Hepatocyte (in vitro differentiated cells): ENCODE measurements around the gene HDAC2.

Source experiments
- CTCF ChIP-seq: fragments of 200-600 bp; sonication (generic); IDR thresholded peaks from 2 replicates; pipeline ENCODE4 v1.5.1; 2016; ENCODE audit warnings: antibody characterized with exemption, mild to moderate bottlenecking; ENCODE audit not compliant: poor library complexity
- EZH2 ChIP-seq: fragments of 200-600 bp; sonication (generic); IDR thresholded peaks from 2 replicates; pipeline ENCODE4 v1.6.1; 2016; ENCODE audit warnings: antibody characterized with exemption, mild to moderate bottlenecking, borderline replicate concordance

- TF ChIP-seq EZH2 (no peak), CTCF (peak; percentile 46)
These were observed 10.1 kb upstream of the HDAC2 start for GRCh38 chr6:113980937-113981554.
